HAP-1 (cell line): ENCODE data around the gene C9orf40.

Experiments used
- DNase-seq, 2 experiments: peaks; one replicate each; pipeline ENCODE4 v3.0.0-alpha.2; 2016 to 2020; ENCODE audit warnings: low spot score in 2 of 2
- H3K27me3 ChIP-seq: fragments of 250-450 bp; sonication (Bioruptor Pico); 2 replicates; pipeline ENCODE4 v1.5.1; 2020; ENCODE audit warnings: low read depth, mild to moderate bottlenecking, moderate library complexity
- H3K36me3 ChIP-seq: fragments of 250-450 bp; sonication (Bioruptor Pico); replicated peaks from 2 replicates; pipeline ENCODE4 v1.5.1; 2020; ENCODE audit warnings: mild to moderate bottlenecking
- H3K4me1 ChIP-seq: fragments of 250-450 bp; sonication (Bioruptor Pico); 2 replicates; pipeline ENCODE4 v1.5.1; 2020; ENCODE audit warnings: mild to moderate bottlenecking
- H3K4me3 ChIP-seq: fragments of 250-450 bp; sonication (Bioruptor Pico); 2 replicates; pipeline ENCODE4 v1.5.1; 2020; ENCODE audit warnings: mild to moderate bottlenecking, moderate library complexity
- H3K9me3 ChIP-seq: fragments of 250-450 bp; sonication (Bioruptor Pico); 2 replicates; pipeline ENCODE4 v1.5.1; 2020; ENCODE audit warnings: mild to moderate bottlenecking, moderate library complexity
- in situ Hi-C: fragments of 300-500 bp; cut with MboI; formaldehyde crosslinking; loops from 3 replicates; pipeline ENCODE4 v1.14.3; 2020; ENCODE audit warnings: low sequenced_read_pairs, inconsistent platforms, mixed read lengths

Gene C9orf40

DNA sequence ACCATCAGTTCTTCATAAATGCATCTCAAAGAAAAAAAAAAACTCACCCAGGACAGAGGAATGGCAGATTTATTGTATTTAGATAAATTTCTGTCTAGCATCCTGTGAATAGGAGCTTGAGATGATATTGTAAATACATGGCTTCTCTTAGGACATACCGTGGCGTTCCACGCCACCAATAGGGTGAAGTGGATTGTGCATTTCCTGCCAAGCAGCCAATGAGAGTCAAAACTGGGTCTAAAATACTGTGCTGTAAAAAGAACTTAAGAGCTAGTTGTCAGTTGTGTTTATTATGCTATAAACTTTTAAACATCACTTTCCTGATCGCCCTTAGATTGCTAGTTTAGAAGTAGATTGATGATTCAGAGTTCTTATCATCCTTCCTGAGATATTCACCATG lies 44.0 kb downstream of the C9orf40 start:
- H3K4me3 ChIP-seq, result no peak overlapping the region
- no peaks in the 10 kb centered on the region for H3K9me3 ChIP-seq
- H3K4me1 ChIP-seq, result no peaks in the 10 kb centered on the region
- H3K27me3 ChIP-seq, result no peaks in the 10 kb centered on the region
- H3K36me3 ChIP-seq, result no peaks in the 10 kb centered on the region
- in situ Hi-C loops, result no loop called here
- DNase-seq, result no peak

DNA sequence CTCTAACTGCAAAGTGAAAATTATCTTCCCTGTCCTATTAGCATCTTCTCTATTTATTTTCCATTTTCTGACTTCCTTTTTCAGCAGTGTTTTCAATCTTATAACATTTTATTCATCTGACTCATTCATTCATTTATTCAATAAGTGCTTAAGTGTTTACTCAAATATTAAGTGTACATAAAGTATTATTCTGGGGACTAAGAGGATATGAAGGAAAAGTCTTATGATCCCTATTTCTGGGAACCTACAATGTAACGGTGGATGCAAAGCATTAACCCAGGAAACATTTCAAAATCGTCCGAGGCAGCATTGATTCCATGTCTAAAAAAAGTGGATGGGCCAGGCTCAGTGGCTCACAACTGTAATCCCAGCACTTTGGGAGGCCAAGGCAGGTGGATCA lies 45.6 kb downstream of the C9orf40 start:
- Histone ChIP-seq H3K4me3 (no peak overlapping the region), H3K27me3 (no peaks in the 10 kb centered on the region), H3K9me3 (no peaks in the 10 kb centered on the region), H3K36me3 (no peaks in the 10 kb centered on the region), H3K4me1 (no peaks in the 10 kb centered on the region)
- in situ Hi-C loops, result no loop called here
- no peak for DNase-seq

DNA sequence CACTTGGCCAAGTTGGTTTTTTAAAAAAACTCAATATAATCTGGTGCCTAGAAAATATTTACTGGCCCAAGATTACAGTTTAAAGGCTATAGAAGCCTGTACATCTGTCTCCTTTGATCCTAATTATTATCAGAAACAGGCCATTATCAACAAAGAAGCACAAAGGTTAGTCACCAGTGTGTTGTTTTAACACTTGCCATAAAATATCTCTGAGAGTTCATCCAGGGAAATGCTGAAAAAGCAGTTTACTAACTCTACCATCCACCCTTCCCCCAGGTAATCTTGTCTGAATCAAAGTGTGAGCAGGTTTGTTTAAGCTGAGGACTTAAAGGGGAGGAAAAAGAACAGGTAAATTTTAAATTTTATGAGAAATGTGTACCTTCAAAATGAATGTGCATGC lies 51.7 kb downstream of the C9orf40 start:
- no peaks in the 10 kb centered on the region for H3K9me3 ChIP-seq
- H3K4me1 ChIP-seq, result no peaks in the 10 kb centered on the region
- DNase-seq, result no peak
- no peaks in the 10 kb centered on the region for H3K36me3 ChIP-seq
- H3K4me3 ChIP-seq, result no peak overlapping the region
- H3K27me3 ChIP-seq, result no peaks in the 10 kb centered on the region
- in situ Hi-C loops, result no loop called here
